GM19238 (cell line): Measurements from ENCODE around the gene KCNJ5.

Experiments
- DNase-seq: peaks from one replicate; pipeline ENCODE4 v3.0.0; 2011; ENCODE audit warnings: low spot score; ENCODE audit not compliant: insufficient read length

The KCNJ5 gene

DNA sequence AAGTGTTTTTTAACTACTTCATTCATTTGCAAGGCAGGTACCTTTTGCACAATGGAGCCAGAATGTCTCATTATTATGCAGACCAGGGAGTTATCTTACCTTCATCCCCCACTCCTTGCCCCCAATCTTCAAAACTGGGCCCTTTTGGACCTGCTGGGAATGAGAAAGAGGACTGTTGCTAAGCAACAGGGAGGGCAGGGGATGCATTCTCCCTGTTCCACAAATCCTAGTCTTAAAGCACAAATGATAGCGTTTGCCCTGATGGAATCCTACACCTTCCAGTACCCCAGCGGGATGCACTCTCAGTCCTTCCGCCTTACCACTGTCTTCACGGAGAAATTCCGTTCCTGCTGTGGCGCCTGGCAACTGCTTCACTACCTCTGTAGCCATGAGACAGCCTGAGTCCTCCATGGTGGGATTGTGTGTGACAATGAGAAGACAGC is 20.0 kb upstream of the KCNJ5 start:
- DNase-seq, result no peak

DNA sequence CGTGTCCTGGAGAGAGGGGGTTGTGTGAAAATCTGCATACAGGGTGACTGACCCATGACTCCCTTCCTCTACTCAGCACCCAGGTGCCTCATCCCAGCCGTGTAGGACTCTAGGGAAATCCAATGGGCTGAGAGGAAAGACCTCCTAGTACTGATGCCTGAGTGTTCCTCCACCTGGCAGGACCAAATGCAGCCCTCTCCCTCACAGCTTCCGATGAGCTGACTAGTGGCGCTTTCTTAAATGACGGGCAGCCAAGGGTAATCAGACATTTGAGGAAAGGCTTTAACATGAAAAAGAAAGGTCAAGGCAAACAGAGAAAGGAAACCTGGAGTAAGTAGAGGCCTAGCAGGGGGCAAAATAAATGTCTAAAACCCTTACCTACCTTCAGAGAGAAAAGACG is 19.1 kb upstream of the KCNJ5 start:
- no peak for DNase-seq

GRCh38 chr11:128872594-128872993 is 18.6 kb upstream of the KCNJ5 start:
- no peak for DNase-seq

- no peak for DNase-seq
Observed at GRCh38 chr11:128874427-128874826, 16.7 kb upstream of the KCNJ5 start.

DNA sequence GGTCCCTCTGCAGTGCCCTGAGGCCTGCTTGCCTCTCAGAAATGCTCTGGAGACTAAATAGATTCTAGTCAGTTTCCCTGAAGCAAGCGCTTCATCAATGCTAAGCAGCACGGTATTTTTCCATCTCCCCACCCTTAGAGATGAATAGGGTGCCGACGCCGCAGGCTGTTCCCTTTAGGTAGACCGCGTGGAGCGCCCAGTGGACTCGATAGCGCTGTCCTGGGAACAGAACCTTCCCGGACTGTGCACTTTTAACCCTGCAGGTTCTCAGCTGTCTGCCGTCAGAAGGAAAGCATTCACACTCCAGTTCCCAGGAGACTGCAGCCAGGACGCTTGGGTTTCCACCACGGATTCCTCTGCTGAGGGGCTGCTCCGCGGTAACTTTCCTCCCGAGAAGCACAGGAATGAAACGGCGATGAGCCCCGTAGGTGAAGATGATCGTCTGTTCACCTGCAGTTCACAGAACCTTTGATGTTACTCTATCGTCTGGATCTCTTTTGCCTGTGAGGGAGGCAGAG is 15.0 kb upstream of the KCNJ5 start:
- no peak for DNase-seq

- DNase-seq, result no peak
Observed at GRCh38 chr11:128877726-128878125, 13.4 kb upstream of the KCNJ5 start.

- no peak for DNase-seq
Observed at GRCh38 chr11:128878455-128878854, 12.7 kb upstream of the KCNJ5 start.

GRCh38 chr11:128879817-128880216 is 11.3 kb upstream of the KCNJ5 start:
- DNase-seq, result no peak

- DNase-seq, result no peak
Observed at GRCh38 chr11:128881221-128881620, 9.9 kb upstream of the KCNJ5 start.

GRCh38 chr11:128882451-128882850 is 8.7 kb upstream of the KCNJ5 start:
- DNase-seq, result no peak

DNA sequence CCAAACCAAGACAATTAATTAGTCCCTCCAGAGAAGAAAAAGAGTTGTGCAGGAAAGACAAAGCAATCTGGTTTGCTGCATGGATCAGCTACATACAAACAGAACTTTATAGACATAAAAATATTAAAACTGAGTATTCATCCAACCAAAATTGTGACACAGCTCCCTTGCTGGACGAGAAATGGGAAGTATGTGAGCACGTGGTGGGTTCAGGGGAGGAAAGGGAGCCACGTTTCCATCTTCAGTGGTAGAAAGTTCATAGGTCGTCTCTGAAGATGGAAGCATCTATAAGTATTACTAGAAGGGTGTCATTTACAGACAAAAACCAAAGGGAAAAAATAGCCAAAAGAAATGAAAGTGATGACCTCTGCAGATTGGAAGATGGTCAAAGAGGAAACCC is 7.1 kb upstream of the KCNJ5 start:
- no peak for DNase-seq

- peak; percentile 47 for DNase-seq
Observed at GRCh38 chr11:128884703-128885338, 6.3 kb upstream of the KCNJ5 start.

DNA sequence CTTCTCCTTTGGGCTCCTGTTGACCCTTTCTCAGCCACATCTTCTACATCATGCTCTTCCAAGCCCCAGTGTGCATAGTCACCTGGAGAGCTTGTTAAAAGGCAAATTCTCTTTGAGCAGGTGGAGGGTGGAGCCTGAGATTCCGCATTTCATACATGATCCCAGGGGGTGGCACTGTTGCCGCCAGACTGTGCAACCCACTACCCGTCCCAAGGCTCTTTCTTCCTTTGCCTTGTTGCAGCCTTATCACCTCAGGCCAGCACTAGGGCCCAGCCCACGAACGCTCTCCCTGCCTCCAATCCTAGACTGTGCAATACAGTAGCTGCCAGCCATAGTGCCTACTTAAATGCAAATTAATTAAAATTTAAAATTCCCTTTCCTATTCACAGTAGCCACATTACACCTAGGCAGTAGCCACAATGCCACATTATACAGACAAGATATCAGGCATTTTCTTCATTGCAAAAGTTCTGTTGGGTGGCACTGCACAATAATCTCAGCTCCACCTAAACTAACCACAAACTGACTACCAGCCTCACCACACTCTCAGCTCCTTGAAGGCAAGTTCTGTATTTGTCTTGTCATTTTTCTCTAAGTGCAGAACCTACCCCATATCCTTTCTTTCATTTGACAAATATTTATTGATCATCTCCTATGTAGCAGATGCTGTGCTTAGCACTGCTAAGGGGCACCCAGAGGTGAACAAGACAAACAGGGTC is 4.6 kb upstream of the KCNJ5 start:
- DNase-seq, result no peak

DNA sequence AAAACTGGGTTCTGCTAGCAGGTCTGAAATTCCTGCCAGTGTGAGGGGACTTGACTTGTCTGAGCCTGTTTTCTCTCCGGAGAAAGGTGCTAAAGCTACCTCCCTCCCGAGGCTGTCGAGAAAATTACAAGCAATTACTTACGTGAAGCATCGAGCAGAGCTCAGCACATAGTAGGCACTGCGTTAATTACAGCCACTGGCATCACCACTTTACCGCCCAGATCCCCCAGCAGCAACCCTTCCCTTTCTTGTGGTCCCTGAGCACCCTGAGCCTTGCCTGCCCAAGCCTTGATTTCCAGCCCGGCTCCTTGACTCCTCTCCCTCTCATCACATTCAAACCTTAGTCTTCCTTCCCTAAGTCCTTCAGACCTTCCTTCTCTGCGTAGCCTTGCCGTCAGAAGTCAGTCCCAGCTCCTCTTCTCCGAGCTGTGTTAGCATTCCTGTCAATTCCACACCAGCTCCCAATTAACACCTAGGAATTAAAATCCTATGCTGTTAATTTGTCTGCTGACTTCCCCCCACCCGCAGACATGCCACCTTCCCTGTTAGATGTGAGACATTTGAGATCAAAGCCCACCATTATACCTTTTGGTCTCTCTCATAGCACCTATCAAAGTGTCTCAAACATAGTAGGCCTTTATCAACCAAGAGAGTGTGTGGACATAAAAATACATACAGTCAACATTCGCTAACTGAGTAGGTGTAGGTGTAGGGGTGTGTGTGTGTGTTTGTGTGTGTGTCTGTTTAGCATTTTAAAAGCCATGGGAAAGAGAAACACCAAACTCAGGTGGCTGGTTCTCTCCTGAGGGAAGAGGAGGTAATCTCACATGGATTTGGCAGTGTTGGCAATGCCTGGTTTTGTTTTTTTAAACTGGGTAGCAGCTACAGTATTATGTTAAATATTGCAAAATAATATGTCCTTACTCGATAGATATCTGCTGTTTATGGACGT is 2.8 kb upstream of the KCNJ5 start:
- DNase-seq, result no peak

GRCh38 chr11:128889657-128890213 is 1.4 kb upstream of the KCNJ5 start:
- no peak for DNase-seq

DNA sequence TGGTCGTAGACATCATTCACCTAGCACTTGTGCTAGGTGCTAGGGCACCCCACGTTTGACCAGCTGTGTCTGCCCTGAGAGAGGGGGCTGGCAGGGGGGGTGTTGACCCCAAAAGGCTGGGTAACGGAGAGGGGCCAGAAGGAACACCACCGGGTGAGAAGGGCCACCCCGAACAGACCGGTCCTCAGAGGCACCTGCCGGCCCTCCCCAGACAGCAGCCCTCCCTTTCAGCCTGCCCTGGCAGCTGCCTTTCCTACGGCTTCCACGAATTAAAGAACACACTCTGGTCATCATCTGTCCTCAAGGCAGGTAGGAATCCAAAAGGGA is 977 bp upstream of the KCNJ5 start:
- no peak for DNase-seq

DNA sequence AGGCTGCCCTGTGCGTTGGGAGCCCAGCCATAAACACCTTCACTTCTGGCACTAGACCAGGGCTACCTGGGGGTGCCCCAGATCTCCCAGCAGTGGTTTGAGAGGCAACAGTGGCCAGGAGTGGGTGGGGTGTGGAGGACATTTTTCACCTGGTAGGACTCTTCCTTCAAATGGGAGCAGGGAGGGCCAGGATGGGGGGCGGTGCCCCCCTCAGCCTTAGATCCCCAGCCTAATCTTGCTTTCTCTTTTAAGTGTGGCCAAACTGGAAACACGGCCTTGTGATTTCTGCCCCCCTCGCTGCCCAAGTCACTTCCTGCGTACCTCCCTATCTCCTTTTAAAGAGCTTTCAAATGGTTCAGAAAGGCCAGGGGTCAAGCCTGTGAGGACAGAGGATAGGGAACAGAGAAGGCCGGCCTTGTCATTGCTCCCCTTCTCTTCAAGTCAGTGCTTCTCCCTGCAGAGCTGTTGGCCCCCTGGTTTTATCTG is 800 bp downstream of the KCNJ5 start:
- DNase-seq, result no peak

DNA sequence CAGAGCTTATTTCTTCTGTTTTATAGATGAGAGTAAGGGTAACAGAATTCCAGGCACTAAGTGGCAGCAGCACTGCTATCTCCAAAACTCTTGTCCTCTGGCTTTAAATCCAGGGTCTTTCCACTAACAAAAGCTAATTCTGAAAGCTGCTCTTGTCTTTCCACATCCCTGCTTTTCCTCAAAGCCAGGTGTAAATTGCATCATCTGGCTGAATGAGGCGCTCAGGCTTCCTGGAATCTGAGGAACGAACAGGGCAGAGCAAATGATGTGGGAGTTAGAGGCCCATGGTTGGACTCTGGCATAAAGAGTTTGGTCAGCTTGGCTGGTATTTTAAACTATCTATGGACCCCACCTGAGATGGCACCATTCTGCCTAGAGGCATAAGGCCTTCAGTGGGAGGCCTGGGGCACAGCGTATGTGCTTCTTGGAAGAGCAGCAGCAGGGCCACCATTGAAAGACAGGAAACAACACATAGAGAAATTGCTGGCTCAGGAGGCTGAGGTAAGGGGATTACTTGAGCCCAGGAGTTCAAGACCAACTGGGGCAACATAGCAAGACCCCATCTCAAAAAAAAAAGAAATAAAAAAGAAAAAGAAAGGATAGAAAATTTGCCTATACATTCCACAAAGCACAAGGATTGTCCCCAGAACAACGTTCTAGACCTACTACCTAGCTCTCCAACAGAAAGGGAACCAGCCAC is 1.9 kb downstream of the KCNJ5 start:
- DNase-seq, result no peak

DNA sequence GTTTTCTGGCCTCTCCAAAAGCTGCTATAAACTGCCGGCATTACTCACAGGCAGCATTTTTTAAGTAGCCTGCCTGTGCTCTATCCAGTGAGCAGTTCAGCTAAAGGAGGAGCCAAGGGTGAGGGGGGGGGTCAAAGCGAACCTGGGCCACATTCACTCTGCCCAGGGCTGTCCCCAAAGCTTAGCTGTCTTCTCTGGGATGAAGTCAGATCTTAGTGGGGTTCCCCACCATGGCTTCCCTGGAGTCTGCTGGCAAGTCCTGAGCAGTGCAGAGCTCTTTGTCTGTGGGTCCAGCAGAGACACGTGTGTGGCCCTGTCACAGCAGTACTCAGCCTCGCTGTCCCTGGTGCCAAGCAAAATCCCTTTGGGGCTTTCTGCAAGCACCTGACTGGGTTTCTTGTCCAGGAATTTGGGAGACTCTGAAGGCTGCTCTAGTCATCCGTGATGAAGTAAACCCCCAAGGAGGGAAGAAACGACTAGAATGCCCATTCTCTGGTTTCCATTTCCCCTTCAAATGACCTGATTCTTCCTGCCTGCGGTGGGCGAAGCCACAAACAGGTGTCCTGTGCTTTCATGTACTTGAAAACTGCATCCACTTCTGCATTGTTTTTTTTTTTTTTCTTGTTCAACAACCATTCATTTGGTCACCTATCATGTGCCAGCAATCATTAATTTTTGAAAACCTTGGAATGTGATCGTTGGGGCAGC is 2.6 kb downstream of the KCNJ5 start:
- DNase-seq, result peak; percentile 23

DNA sequence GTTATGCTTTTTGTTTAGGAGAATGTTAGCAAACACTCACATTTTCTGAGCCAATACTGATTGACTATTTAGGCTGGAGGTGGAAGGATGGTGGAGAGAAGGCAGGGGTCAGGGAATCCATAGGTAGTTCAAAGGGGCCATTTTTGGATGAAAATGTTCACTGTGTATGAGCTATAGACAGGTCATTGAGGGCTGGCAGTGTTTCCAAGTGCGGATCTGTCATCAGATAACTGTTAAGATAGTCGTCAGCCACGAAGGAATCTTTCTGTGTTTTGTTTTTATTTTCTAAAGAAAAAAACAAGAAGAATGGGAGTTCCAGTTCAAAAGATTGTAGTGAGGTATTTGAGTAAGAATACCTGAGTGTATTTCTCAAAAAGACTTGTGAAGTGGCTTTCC is 3.1 kb downstream of the KCNJ5 start:
- DNase-seq, result no peak
